Fibroblast of lung (primary cell): ENCODE measurements around the gene CASP1. TPM values are rescaled to one million over a fixed set of nuclear protein-coding genes. Genes with fewer than 3 reads are reported as not detected.

ENCODE experiments used
- DNase-seq, 2 donors: peaks; one replicate each; pipeline versions ENCODE4 v3.0.0 to v3.0.0-alpha.2; 2010; ENCODE audit warnings: low read depth in 2 of 2
- H2AFZ ChIP-seq: 2 replicates; pipeline ENCODE4 v1.5.1; 2012; ENCODE audit warnings: low read length, control low read depth, inconsistent platforms
- H3K27ac ChIP-seq: 2 replicates; pipeline ENCODE4 v1.5.1; 2011; ENCODE audit warnings: low read length, control low read depth; ENCODE audit not compliant: insufficient read depth
- H3K27me3 ChIP-seq: 2 replicates; pipeline ENCODE4 v1.5.1; 2011; ENCODE audit warnings: mild to moderate bottlenecking, low read length; ENCODE audit not compliant: control insufficient read depth, insufficient read depth
- H3K36me3 ChIP-seq: 2 replicates; pipeline ENCODE4 v1.5.1; 2011; ENCODE audit warnings: low read length; ENCODE audit not compliant: control insufficient read depth, insufficient read depth
- H3K4me1 ChIP-seq: 2 replicates; pipeline ENCODE4 v1.5.1; 2011; ENCODE audit warnings: low read length; ENCODE audit not compliant: control insufficient read depth, insufficient read depth; ENCODE audit errors: extremely low read depth
- H3K4me2 ChIP-seq: 2 replicates; pipeline ENCODE4 v1.5.1; 2011; ENCODE audit warnings: low read length, control low read depth; ENCODE audit not compliant: insufficient read depth; ENCODE audit errors: extremely low read depth
- H3K4me3 ChIP-seq, 4 experiments: fragments of 200-600 bp in 1 of 4; sonication (generic) in 1 of 4; replicated peaks in 1 of 4; 2 replicates each; pipeline ENCODE4 v1.5.1; 2011 to 2016; ENCODE audit warnings: low read length in 4 of 4, low read depth in 3 of 4, mild to moderate bottlenecking in 3 of 4, control low read depth in 2 of 4, inconsistent platforms in 1 of 4, mixed read lengths in 1 of 4; ENCODE audit not compliant: insufficient read depth in 1 of 4; ENCODE audit errors: control extremely low read depth in 1 of 4
- H3K79me2 ChIP-seq: 2 replicates; pipeline ENCODE4 v1.5.1; 2012; ENCODE audit warnings: mild to moderate bottlenecking, low read length, inconsistent platforms; ENCODE audit not compliant: control insufficient read depth, insufficient read depth
- H3K9ac ChIP-seq: 2 replicates; pipeline ENCODE4 v1.5.1; 2011; ENCODE audit warnings: mild to moderate bottlenecking, low read length, control low read depth; ENCODE audit not compliant: insufficient read depth
- H3K9me3 ChIP-seq: 2 replicates; pipeline ENCODE4 v1.5.1; 2012; ENCODE audit warnings: low read depth, low read length; ENCODE audit not compliant: control insufficient read depth, insufficient read depth
- H4K20me1 ChIP-seq: 2 replicates; pipeline ENCODE4 v1.5.1; 2011; ENCODE audit warnings: low read length; ENCODE audit not compliant: control insufficient read depth, insufficient read depth; ENCODE audit errors: extremely low read depth
- CTCF ChIP-seq, 2 donors: IDR thresholded peaks in 1 of 2; conservative IDR thresholded peaks in 1 of 2; 1 replicate in 1 of 2; 2 replicates in 1 of 2; pipeline ENCODE4 v1.5.1; 2011 to 2012; ENCODE audit warnings: low read length in 2 of 2, control low read depth in 1 of 2, inconsistent platforms in 1 of 2, low read depth in 1 of 2, mild to moderate bottlenecking in 1 of 2
- EZH2 ChIP-seq: IDR thresholded peaks from 2 replicates; pipeline ENCODE4 v1.5.1; 2012; ENCODE audit warnings: low read length, control low read depth, mild to moderate bottlenecking; ENCODE audit errors: missing control alignments
- polyA plus RNA-seq, 2 donors: library from polyadenylated mRNA; depleted of rRNA in 1 of 2; stranded (reverse) in 1 of 2; unstranded in 1 of 2; fragments of >200 nt; gene quantifications; 2 replicates each; pipeline ENCODE4 v1.2.1, GENCODE V29; 2011 to 2012; ENCODE audit warnings: missing spikeins in 1 of 2
- total RNA-seq: library from RNA; depleted of rRNA; stranded (reverse); fragments of >200 nt; gene quantifications from 2 replicates; pipeline ENCODE4 v1.2.1, GENCODE V29; 2014

CASP1 gene
- total and polyA plus RNA-seq, 2 donors (not counting 1 experiment from before 2014, with no cell fraction given) = 49.9 to 115 TPM

- Histone ChIP-seq H3K79me2 (no peaks in the 10 kb centered on the region), H3K4me2 (peak overlapping the region; percentile 73), H4K20me1 (no peaks in the 10 kb centered on the region), H3K36me3 (no peaks in the 10 kb centered on the region), H3K27ac (no peak overlapping the region), H3K4me3 (peak overlapping the region in 3 of 4 experiments; percentile 11 to 80 (median 69)), H3K27me3 (no peaks in the 10 kb centered on the region), H3K4me1 (peaks cover 2% of the 10 kb centered on the region), H3K9me3 (no peaks in the 10 kb centered on the region), H3K9ac (no peak overlapping the region), H2AFZ (no peak overlapping the region)
- TF ChIP-seq EZH2 = no peak
- no peak for TF ChIP-seq CTCF (conservative IDR thresholded peaks at IDR 0.05 in 1 of 2, IDR thresholded peaks at IDR 0.05 in 1 of 2; ENCODE audit: low read depth in 1 of 2, low read length in 2 of 2)
- DNase-seq = no peak
Observed at GRCh38 chr11:105033343-105033742, 1.6 kb downstream of the CASP1 start.

GRCh38 chr11:105032495-105032894 is 2.4 kb downstream of the CASP1 start:
- H3K9ac ChIP-seq = no peak overlapping the region
- no peak overlapping the region for H3K27ac ChIP-seq
- H3K4me1 ChIP-seq = peaks cover 2% of the 10 kb centered on the region
- H3K4me3 ChIP-seq = peak overlapping the region in 1 of 4 experiments; percentile 8
- H4K20me1 ChIP-seq = no peaks in the 10 kb centered on the region
- TF ChIP-seq EZH2 = no peak
- no peak for TF ChIP-seq CTCF (conservative IDR thresholded peaks at IDR 0.05 in 1 of 2, IDR thresholded peaks at IDR 0.05 in 1 of 2; ENCODE audit: low read depth in 1 of 2, low read length in 2 of 2)
- H3K36me3 ChIP-seq = no peaks in the 10 kb centered on the region
- no peaks in the 10 kb centered on the region for H3K27me3 ChIP-seq
- H3K79me2 ChIP-seq = no peaks in the 10 kb centered on the region
- no peaks in the 10 kb centered on the region for H3K9me3 ChIP-seq
- DNase-seq = no peak
- H2AFZ ChIP-seq = no peak overlapping the region
- H3K4me2 ChIP-seq = no peak overlapping the region

- no peak overlapping the region for H3K4me2 ChIP-seq
- no peak overlapping the region for H3K27ac ChIP-seq
- no peaks in the 10 kb centered on the region for H4K20me1 ChIP-seq
- H3K4me1 ChIP-seq = no peaks in the 10 kb centered on the region
- no peak overlapping the region for H2AFZ ChIP-seq
- no peaks in the 10 kb centered on the region for H3K36me3 ChIP-seq
- H3K4me3 ChIP-seq = no peak overlapping the region
- no peak overlapping the region for H3K9ac ChIP-seq
- H3K79me2 ChIP-seq = no peaks in the 10 kb centered on the region
- no peak for TF ChIP-seq EZH2
- no peak for TF ChIP-seq CTCF (conservative IDR thresholded peaks at IDR 0.05 in 1 of 2, IDR thresholded peaks at IDR 0.05 in 1 of 2; ENCODE audit: low read depth in 1 of 2, low read length in 2 of 2)
- no peak for DNase-seq
- no peaks in the 10 kb centered on the region for H3K9me3 ChIP-seq
- H3K27me3 ChIP-seq = no peaks in the 10 kb centered on the region
Observed at GRCh38 chr11:105027678-105028077, 7.3 kb downstream of the CASP1 start.
